Stomach smooth muscle (tissue), 2 donors: ENCODE measurements around the gene DDX10.

Experiments used
- H3K27ac ChIP-seq: one replicate; pipeline ENCODE4 v1.7.0; 2013; ENCODE audit warnings: mild to moderate bottlenecking, low read length, inconsistent platforms
- H3K27me3 ChIP-seq, 2 donors: one replicate each; pipeline ENCODE4 v1.7.0; 2013; ENCODE audit warnings: low read length in 2 of 2; ENCODE audit not compliant: insufficient read depth in 2 of 2, control insufficient read depth in 1 of 2
- H3K36me3 ChIP-seq, 2 donors: one replicate each; pipeline ENCODE4 v1.7.0; 2013; ENCODE audit warnings: low read length in 2 of 2; ENCODE audit not compliant: control insufficient read depth in 2 of 2, insufficient read depth in 2 of 2
- H3K4me1 ChIP-seq: one replicate; pipeline ENCODE4 v1.7.0; 2013; ENCODE audit warnings: low read length; ENCODE audit not compliant: control insufficient read depth, insufficient read depth
- H3K4me3 ChIP-seq, 2 donors: one replicate each; pipeline ENCODE4 v1.7.0; 2013; ENCODE audit warnings: low read length in 2 of 2
- H3K9ac ChIP-seq, 2 donors: one replicate each; pipeline ENCODE4 v1.7.0; 2013; ENCODE audit warnings: low read length in 2 of 2, mild to moderate bottlenecking in 1 of 2
- H3K9me3 ChIP-seq, 2 donors: one replicate each; pipeline ENCODE4 v1.7.0; 2013; ENCODE audit warnings: low read length in 2 of 2; ENCODE audit not compliant: control insufficient read depth in 2 of 2
- donor health status: healthy.
- donor health status: Pancreatic carcinoma.

DDX10 gene

GRCh38 chr11:108916290-108916689 lies 251.4 kb downstream of the DDX10 start:
- H3K9me3 ChIP-seq: no peaks in the 10 kb centered on the region
- H3K4me3 ChIP-seq: no peak overlapping the region
- H3K4me1 ChIP-seq: no peaks in the 10 kb centered on the region
- H3K9ac ChIP-seq: no peak overlapping the region
- no peaks in the 10 kb centered on the region for H3K27me3 ChIP-seq
- no peaks in the 10 kb centered on the region for H3K36me3 ChIP-seq
- no peak overlapping the region for H3K27ac ChIP-seq

- no peaks in the 10 kb centered on the region for H3K4me1 ChIP-seq
- H3K36me3 ChIP-seq: no peaks in the 10 kb centered on the region
- H3K27ac ChIP-seq: no peak overlapping the region
- no peaks in the 10 kb centered on the region for H3K27me3 ChIP-seq
- H3K9ac ChIP-seq: no peak overlapping the region
- H3K9me3 ChIP-seq: no peaks in the 10 kb centered on the region
- H3K4me3 ChIP-seq: no peak overlapping the region
Measured at GRCh38 chr11:108916935-108917334, 252.1 kb downstream of the DDX10 start.

- no peak overlapping the region for H3K4me3 ChIP-seq
- no peak overlapping the region for H3K27ac ChIP-seq
- no peaks in the 10 kb centered on the region for H3K4me1 ChIP-seq
- no peak overlapping the region for H3K9ac ChIP-seq
- no peaks in the 10 kb centered on the region for H3K27me3 ChIP-seq
- no peaks in the 10 kb centered on the region for H3K9me3 ChIP-seq
- H3K36me3 ChIP-seq: no peaks in the 10 kb centered on the region
Measured at GRCh38 chr11:108921211-108921610, 256.3 kb downstream of the DDX10 start.

GRCh38 chr11:108922241-108922640 lies 257.4 kb downstream of the DDX10 start:
- H3K9me3 ChIP-seq: no peaks in the 10 kb centered on the region
- no peaks in the 10 kb centered on the region for H3K36me3 ChIP-seq
- H3K27me3 ChIP-seq: no peaks in the 10 kb centered on the region
- H3K27ac ChIP-seq: no peak overlapping the region
- H3K4me1 ChIP-seq: no peaks in the 10 kb centered on the region
- no peak overlapping the region for H3K9ac ChIP-seq
- no peak overlapping the region for H3K4me3 ChIP-seq

- no peaks in the 10 kb centered on the region for H3K27me3 ChIP-seq
- no peaks in the 10 kb centered on the region for H3K4me1 ChIP-seq
- no peak overlapping the region for H3K27ac ChIP-seq
- H3K9me3 ChIP-seq: no peaks in the 10 kb centered on the region
- no peak overlapping the region for H3K4me3 ChIP-seq
- H3K36me3 ChIP-seq: no peaks in the 10 kb centered on the region
- H3K9ac ChIP-seq: no peak overlapping the region
Measured at GRCh38 chr11:108923413-108923812, 258.5 kb downstream of the DDX10 start.

GRCh38 chr11:108926171-108926840 lies 261.4 kb downstream of the DDX10 start:
- no peaks in the 10 kb centered on the region for H3K27me3 ChIP-seq
- no peak overlapping the region for H3K4me3 ChIP-seq
- H3K4me1 ChIP-seq: no peaks in the 10 kb centered on the region

GRCh38 chr11:108926841-108927577 lies 262.1 kb downstream of the DDX10 start:
- Histone ChIP-seq H3K27ac (no peak overlapping the region), H3K9ac (no peak overlapping the region), H3K4me1 (no peaks in the 10 kb centered on the region), H3K36me3 (no peaks in the 10 kb centered on the region), H3K27me3 (no peaks in the 10 kb centered on the region), H3K4me3 (no peak overlapping the region), H3K9me3 (no peaks in the 10 kb centered on the region)

More at GRCh38 chr11:108926171-108926840, 261.4 kb downstream of the DDX10 start:
- H3K9me3 ChIP-seq: no peaks in the 10 kb centered on the region
- no peaks in the 10 kb centered on the region for H3K36me3 ChIP-seq
- H3K27ac ChIP-seq: no peak overlapping the region
- no peak overlapping the region for H3K9ac ChIP-seq

GRCh38 chr11:108927791-108928545 lies 263.1 kb downstream of the DDX10 start:
- Histone ChIP-seq H3K9me3 (no peaks in the 10 kb centered on the region), H3K27me3 (no peaks in the 10 kb centered on the region), H3K36me3 (no peaks in the 10 kb centered on the region), H3K27ac (no peak overlapping the region), H3K4me1 (no peaks in the 10 kb centered on the region), H3K4me3 (no peak overlapping the region), H3K9ac (no peak overlapping the region)

GRCh38 chr11:108929241-108929640 lies 264.4 kb downstream of the DDX10 start:
- Histone ChIP-seq H3K27ac (no peak overlapping the region), H3K36me3 (no peaks in the 10 kb centered on the region), H3K9ac (no peak overlapping the region), H3K4me3 (no peak overlapping the region), H3K4me1 (no peaks in the 10 kb centered on the region), H3K9me3 (no peaks in the 10 kb centered on the region), H3K27me3 (no peaks in the 10 kb centered on the region)

GRCh38 chr11:108931168-108931567 lies 266.3 kb downstream of the DDX10 start:
- Histone ChIP-seq H3K4me1 (no peaks in the 10 kb centered on the region), H3K9ac (no peak overlapping the region), H3K4me3 (no peak overlapping the region), H3K27ac (no peak overlapping the region), H3K9me3 (no peaks in the 10 kb centered on the region), H3K27me3 (no peaks in the 10 kb centered on the region), H3K36me3 (no peaks in the 10 kb centered on the region)
